ENCODE measurements around the gene TMED10.
"Not testable (repeated sequence)": the region's sequence is repeated elsewhere in the genome, so short reads cannot be mapped to it uniquely, and the experiment has no call there.

Gene TMED10

GRCh38 chr14:75185251-75186040 is 9.0 kb upstream of the TMED10 start:
- peaks cover 3% of the 10 kb centered on the region for H3K27me3 ChIP-seq (ENCODE audit: insufficient read depth, low read length)
- H3K4me1 ChIP-seq (ENCODE audit: insufficient read depth, low read length) = peaks cover 5% of the 10 kb centered on the region
- H3K4me3 ChIP-seq (ENCODE audit: low read length) = no peak overlapping the region
- H3K9me3 ChIP-seq (ENCODE audit: low read length) = no peaks in the 10 kb centered on the region
- H3K36me3 ChIP-seq (ENCODE audit: insufficient read depth, low read length) = no peaks in the 10 kb centered on the region
- H2AFZ ChIP-seq (ENCODE audit: low read depth, low read length) = no peak overlapping the region

GRCh38 chr14:75184492-75184891 is 8.1 kb upstream of the TMED10 start:
- Histone ChIP-seq H3K4me1 (ENCODE audit: insufficient read depth, low read length) (peaks cover 5% of the 10 kb centered on the region), H3K36me3 (ENCODE audit: insufficient read depth, low read length) (no peaks in the 10 kb centered on the region), H3K4me3 (ENCODE audit: low read length) (no peak overlapping the region), H3K27me3 (ENCODE audit: insufficient read depth, low read length) (peaks cover 3% of the 10 kb centered on the region), H2AFZ (ENCODE audit: low read depth, low read length) (no peak overlapping the region), H3K9me3 (ENCODE audit: low read length) (no peaks in the 10 kb centered on the region)

- Histone ChIP-seq H2AFZ (ENCODE audit: low read depth, low read length) (no peak overlapping the region), H3K4me3 (ENCODE audit: low read length) (no peak overlapping the region), H3K4me1 (ENCODE audit: insufficient read depth, low read length) (peaks cover 5% of the 10 kb centered on the region), H3K9me3 (ENCODE audit: low read length) (no peaks in the 10 kb centered on the region), H3K27me3 (ENCODE audit: insufficient read depth, low read length) (peaks cover 6% of the 10 kb centered on the region), H3K36me3 (ENCODE audit: insufficient read depth, low read length) (no peaks in the 10 kb centered on the region)
Observed at GRCh38 chr14:75184039-75184438, 7.6 kb upstream of the TMED10 start.

DNA sequence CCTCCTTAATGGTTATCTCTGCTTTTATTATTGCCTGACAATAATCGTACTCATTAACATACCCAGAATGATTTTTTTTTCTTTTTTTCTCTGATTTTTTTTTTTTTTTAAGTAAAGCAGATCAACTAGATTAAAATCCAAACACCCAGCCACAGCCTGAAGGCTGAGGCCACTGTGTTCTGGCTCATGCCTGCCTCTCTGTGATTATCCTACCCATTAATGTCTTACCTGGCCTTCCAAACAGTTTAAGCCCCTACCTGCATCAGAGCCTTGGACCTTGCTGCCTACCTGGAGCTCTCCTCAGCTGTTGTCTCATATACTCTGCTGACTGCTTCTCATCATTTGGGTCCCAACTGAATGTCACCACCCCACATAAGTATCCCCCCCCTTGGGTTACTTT is 6.8 kb upstream of the TMED10 start:
- Histone ChIP-seq H3K9me3 (ENCODE audit: low read length) (no peaks in the 10 kb centered on the region), H3K36me3 (ENCODE audit: insufficient read depth, low read length) (no peaks in the 10 kb centered on the region), H3K27me3 (ENCODE audit: insufficient read depth, low read length) (peaks cover 6% of the 10 kb centered on the region), H3K4me3 (ENCODE audit: low read length) (no peak overlapping the region), H2AFZ (ENCODE audit: low read depth, low read length) (no peak overlapping the region), H3K4me1 (ENCODE audit: insufficient read depth, low read length) (peaks cover 5% of the 10 kb centered on the region)

DNA sequence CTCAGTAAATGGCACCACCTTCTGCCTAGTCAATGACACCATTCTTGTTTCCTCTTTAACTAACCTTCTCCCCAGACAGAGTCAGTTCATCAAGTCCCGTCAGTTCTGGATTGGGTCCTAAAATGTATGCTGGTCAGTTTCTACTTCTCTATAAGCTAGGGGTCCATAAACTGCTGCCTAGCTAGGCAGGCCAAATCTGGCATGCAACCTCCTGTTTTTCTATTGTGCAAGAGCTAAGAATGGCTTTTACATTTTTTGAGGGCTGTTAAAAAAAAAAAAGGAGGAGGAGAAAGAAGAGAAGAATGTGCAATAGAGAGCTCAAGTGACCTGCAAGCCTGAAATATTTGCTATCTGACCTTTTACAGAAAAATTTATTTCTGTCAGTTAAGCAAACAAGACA is 6.4 kb upstream of the TMED10 start:
- Histone ChIP-seq H3K4me3 (ENCODE audit: low read length) (no peak overlapping the region), H2AFZ (ENCODE audit: low read depth, low read length) (no peak overlapping the region), H3K27me3 (ENCODE audit: insufficient read depth, low read length) (peaks cover 6% of the 10 kb centered on the region), H3K4me1 (ENCODE audit: insufficient read depth, low read length) (peaks cover 5% of the 10 kb centered on the region), H3K36me3 (ENCODE audit: insufficient read depth, low read length) (no peaks in the 10 kb centered on the region), H3K9me3 (ENCODE audit: low read length) (no peaks in the 10 kb centered on the region)

GRCh38 chr14:75182163-75182562 is 5.8 kb upstream of the TMED10 start:
- not testable (repeated sequence) for H3K36me3 ChIP-seq (ENCODE audit: insufficient read depth, low read length); H2AFZ ChIP-seq (ENCODE audit: low read depth, low read length); H3K27me3 ChIP-seq (ENCODE audit: insufficient read depth, low read length); H3K9me3 ChIP-seq (ENCODE audit: low read length); H3K4me1 ChIP-seq (ENCODE audit: insufficient read depth, low read length); H3K4me3 ChIP-seq (ENCODE audit: low read length)

DNA sequence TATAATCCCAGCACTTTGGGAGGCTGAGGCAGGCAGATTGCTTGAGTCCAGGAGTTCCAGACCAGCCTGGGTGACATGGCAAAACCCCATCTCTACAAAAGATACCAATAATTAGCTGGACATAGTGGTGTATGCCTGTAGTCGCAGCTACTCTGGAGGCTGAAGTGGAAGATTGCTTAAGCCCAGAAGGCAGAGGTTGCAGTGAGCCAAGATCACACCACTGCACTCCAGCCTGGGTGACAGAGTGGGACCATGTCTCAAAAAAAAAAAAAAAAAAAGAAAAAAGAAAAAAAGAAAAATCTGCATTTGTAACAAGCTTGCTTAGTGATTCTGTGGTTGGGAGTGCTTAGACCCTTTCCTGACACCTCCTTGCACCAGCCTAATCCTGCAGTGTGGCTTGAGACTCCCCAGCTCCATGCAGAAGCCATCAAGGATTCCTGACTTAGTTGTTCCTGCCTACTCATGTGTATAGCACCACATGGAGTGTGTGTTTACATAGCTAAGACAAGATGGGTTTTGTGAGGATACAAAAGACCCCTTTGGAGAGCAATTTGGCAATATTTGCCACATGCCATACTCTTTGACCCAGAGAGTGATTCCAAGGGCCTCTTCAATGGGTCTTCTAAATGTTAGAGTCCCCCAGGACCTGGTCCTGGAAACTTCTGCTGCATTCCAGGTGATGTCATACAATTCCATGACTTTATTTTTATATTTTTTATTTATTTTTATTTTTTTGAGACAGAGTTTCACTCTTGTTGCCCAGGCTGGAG is 5.1 kb upstream of the TMED10 start:
- no peak overlapping the region for H2AFZ ChIP-seq (ENCODE audit: low read depth, low read length)
- H3K9me3 ChIP-seq (ENCODE audit: low read length) = no peaks in the 10 kb centered on the region
- peaks cover 6% of the 10 kb centered on the region for H3K27me3 ChIP-seq (ENCODE audit: insufficient read depth, low read length)
- no peak overlapping the region for H3K4me3 ChIP-seq (ENCODE audit: low read length)
- H3K36me3 ChIP-seq (ENCODE audit: insufficient read depth, low read length) = no peaks in the 10 kb centered on the region
- peaks cover 5% of the 10 kb centered on the region for H3K4me1 ChIP-seq (ENCODE audit: insufficient read depth, low read length)

DNA sequence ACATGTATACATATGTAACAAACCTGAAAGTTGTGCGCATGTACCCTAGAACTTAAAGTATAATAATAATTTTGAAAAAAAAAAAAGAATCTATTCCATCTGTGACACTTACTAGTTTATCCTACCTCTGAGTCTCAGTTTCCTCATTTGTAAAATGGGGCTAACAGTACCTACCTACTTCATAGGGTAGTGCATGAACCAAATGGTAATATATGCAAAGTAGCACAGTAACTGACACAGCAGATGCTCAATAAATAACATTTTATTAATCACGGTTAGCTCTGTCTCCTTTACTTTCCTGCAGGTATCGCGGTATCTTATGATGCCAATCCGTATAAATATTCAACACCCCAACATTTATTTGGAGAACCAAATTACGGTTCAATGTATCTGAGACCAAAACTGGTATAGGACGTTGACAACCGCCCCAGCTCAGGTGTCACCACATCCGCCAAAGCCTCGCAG is 703 bp downstream of the TMED10 start:
- peaks cover 2% of the 10 kb centered on the region for H3K27me3 ChIP-seq (ENCODE audit: insufficient read depth, low read length)
- no peaks in the 10 kb centered on the region for H3K36me3 ChIP-seq (ENCODE audit: insufficient read depth, low read length)
- peaks cover 1% of the 10 kb centered on the region for H3K9me3 ChIP-seq (ENCODE audit: low read length)
- peaks cover 2% of the 10 kb centered on the region for H3K4me1 ChIP-seq (ENCODE audit: insufficient read depth, low read length)
- H2AFZ ChIP-seq (ENCODE audit: low read depth, low read length) = peak overlapping the region; percentile 57
- H3K4me3 ChIP-seq (ENCODE audit: low read length) = peak overlapping the region; percentile 69

DNA sequence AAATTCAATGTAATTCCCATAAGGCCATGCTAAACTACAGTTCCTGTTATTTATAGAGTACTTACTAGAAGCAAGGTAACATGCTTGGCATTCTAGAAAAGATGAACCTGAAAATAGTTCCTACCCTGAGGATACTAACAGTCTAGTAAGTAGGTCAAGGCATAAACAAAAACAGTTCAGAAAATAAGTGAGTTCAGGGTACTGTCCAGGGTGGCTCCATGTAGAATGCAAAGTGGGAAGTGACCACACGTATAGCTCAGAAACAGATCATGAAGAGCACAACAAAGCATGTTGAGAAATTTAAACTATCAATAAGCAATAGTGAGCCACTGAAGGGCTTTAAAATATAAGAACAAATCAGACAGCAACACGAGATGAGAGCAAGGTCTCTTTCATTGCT is 2.3 kb downstream of the TMED10 start:
- no peak overlapping the region for H3K4me3 ChIP-seq (ENCODE audit: low read length)
- H3K4me1 ChIP-seq (ENCODE audit: insufficient read depth, low read length) = peaks cover 2% of the 10 kb centered on the region
- H3K36me3 ChIP-seq (ENCODE audit: insufficient read depth, low read length) = no peaks in the 10 kb centered on the region
- H3K27me3 ChIP-seq (ENCODE audit: insufficient read depth, low read length) = no peaks in the 10 kb centered on the region
- H3K9me3 ChIP-seq (ENCODE audit: low read length) = peaks cover 1% of the 10 kb centered on the region
- no peak overlapping the region for H2AFZ ChIP-seq (ENCODE audit: low read depth, low read length)

GRCh38 chr14:75170772-75171171 is 5.6 kb downstream of the TMED10 start:
- Histone ChIP-seq H3K9me3 (ENCODE audit: low read length) (peaks cover 1% of the 10 kb centered on the region), H3K4me3 (ENCODE audit: low read length) (no peak overlapping the region), H2AFZ (ENCODE audit: low read depth, low read length) (no peak overlapping the region), H3K4me1 (ENCODE audit: insufficient read depth, low read length) (peaks cover 2% of the 10 kb centered on the region), H3K36me3 (ENCODE audit: insufficient read depth, low read length) (no peaks in the 10 kb centered on the region), H3K27me3 (ENCODE audit: insufficient read depth, low read length) (no peaks in the 10 kb centered on the region)

DNA sequence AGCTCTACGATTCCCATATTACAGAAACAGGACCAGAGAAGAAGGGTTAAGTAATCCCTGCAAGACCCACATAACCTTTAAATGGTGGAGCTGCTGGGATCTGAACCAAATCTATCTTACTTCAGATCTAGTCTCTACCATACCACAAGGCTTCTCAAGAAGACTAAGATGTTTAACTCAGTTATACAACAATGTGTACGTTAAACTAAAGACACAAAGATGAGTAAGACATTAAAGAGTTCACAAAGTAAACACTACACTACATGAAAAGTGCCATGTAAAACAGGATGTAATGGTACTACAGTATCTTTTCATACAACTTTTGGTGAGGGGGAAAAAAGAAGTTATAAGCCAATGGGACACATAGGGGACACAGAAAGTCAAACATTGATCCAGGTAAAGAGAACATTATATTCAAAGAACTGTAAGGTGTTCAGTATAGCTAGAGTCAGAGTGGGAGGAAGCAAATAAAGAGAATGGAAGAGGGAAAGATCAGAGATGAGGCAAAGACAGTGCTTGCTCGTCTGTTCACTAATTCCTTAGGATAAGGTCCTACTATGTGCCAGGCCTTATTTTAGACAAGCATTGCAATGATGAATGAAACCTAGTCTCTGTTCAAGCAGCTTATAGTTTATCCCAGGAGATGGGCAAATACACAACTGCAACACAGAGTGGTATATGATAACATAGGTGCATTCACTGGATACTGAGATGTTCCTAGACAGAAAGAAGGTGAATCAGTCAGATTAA is 7.7 kb downstream of the TMED10 start:
- Histone ChIP-seq H3K27me3 (ENCODE audit: insufficient read depth, low read length) (no peaks in the 10 kb centered on the region), H3K36me3 (ENCODE audit: insufficient read depth, low read length) (no peaks in the 10 kb centered on the region), H3K4me1 (ENCODE audit: insufficient read depth, low read length) (no peaks in the 10 kb centered on the region), H3K9me3 (ENCODE audit: low read length) (peaks cover 1% of the 10 kb centered on the region), H2AFZ (ENCODE audit: low read depth, low read length) (no peak overlapping the region), H3K4me3 (ENCODE audit: low read length) (no peak overlapping the region)

- no peak overlapping the region for H2AFZ ChIP-seq (ENCODE audit: low read depth, low read length)
- H3K27me3 ChIP-seq (ENCODE audit: insufficient read depth, low read length) = no peaks in the 10 kb centered on the region
- no peaks in the 10 kb centered on the region for H3K4me1 ChIP-seq (ENCODE audit: insufficient read depth, low read length)
- H3K9me3 ChIP-seq (ENCODE audit: low read length) = peaks cover 1% of the 10 kb centered on the region
- no peak overlapping the region for H3K4me3 ChIP-seq (ENCODE audit: low read length)
- no peaks in the 10 kb centered on the region for H3K36me3 ChIP-seq (ENCODE audit: insufficient read depth, low read length)
Observed at GRCh38 chr14:75167325-75167724, 9.1 kb downstream of the TMED10 start.
